K562 (cell line): Measurements from ENCODE around the gene EIF1. TPM values are rescaled to one million over a fixed set of nuclear protein-coding genes. Genes with fewer than 3 reads are reported as not detected.

ENCODE experiments used
- ATAC-seq: fragments of 200-7000 bp; cut with Tn5 transposase; 3 replicates; pipeline ENCODE4 v1.9.1; 2020; ENCODE audit warnings: moderate library complexity
- BruUV-seq: library from RNA; stranded (reverse); fragments of 400-500 nt; replicated peaks from 2 replicates; lab custom pipeline; 2021; lab: Mats Ljungman, UMichigan
- CTCF ChIA-PET: fragments of 300-600 bp; formaldehyde crosslinking; extraction: SDS; loops from one replicate; lab custom pipeline; 2021; ENCODE audit warnings: low intra/inter-chr PET ratio; lab: Yijun Ruan, JAX
- POLR2A ChIA-PET: fragments of 300-600, 350-650 bp; sonication (Branson Sonifier 250); formaldehyde crosslinking; extraction: SDS; loops from one replicate; lab custom pipeline; 2021; ENCODE audit warnings: antibody characterized with exemption, inconsistent platforms; lab: Yijun Ruan, JAX
- DNase-seq, 4 experiments: peaks; one replicate each; pipeline versions ENCODE4 v3.0.0 to v3.0.0-alpha.2; 2011 to 2018; ENCODE audit warnings: low spot score in 3 of 4, mixed read lengths in 3 of 4; ENCODE audit errors: extremely low read depth in 1 of 4
- FAIRE-seq: peaks from 2 replicates; lab custom pipeline; 2011; peaks lifted over from hg19 to GRCh38; lab: Jason Lieb, UNC
- H2AFZ ChIP-seq: 2 replicates; pipeline ENCODE4 v1.6.0; 2011; ENCODE audit warnings: low read depth, low read length, control low read depth, inconsistent platforms
- H3K27ac ChIP-seq: fragments of 200-600 bp; 3 replicates; pipeline ENCODE4 v1.8.0; 2011; ENCODE audit warnings: low read depth, mild to moderate bottlenecking, control low read depth, inconsistent platforms, low read length, moderate library complexity, mixed read lengths; ENCODE audit errors: extremely low read depth
- H3K27me3 ChIP-seq, 2 experiments: fragments of 300-600 bp in 1 of 2; 2 replicates in 1 of 2; 3 replicates in 1 of 2; pipeline versions ENCODE4 v1.6.0 to v1.8.0; 2011; ENCODE audit warnings: inconsistent platforms in 2 of 2, low read length in 2 of 2, mild to moderate bottlenecking in 1 of 2, mixed read lengths in 1 of 2, moderate library complexity in 1 of 2; ENCODE audit not compliant: control insufficient read depth in 2 of 2, insufficient read depth in 2 of 2
- H3K36me3 ChIP-seq: fragments of 300-600 bp; 3 replicates; pipeline ENCODE4 v1.8.0; 2011; ENCODE audit warnings: mild to moderate bottlenecking, low read length, inconsistent platforms; ENCODE audit not compliant: control insufficient read depth, insufficient read depth
- H3K4me1 ChIP-seq, 2 experiments: fragments of 200-600 bp in 1 of 2; replicated peaks in 1 of 2; 2 replicates in 1 of 2; 3 replicates in 1 of 2; pipeline versions ENCODE4 v1.5.1 to v1.8.0; 2011; ENCODE audit warnings: inconsistent platforms in 2 of 2, low read length in 2 of 2, mild to moderate bottlenecking in 1 of 2, mixed read lengths in 1 of 2, moderate library complexity in 1 of 2; ENCODE audit not compliant: control insufficient read depth in 2 of 2, insufficient read depth in 2 of 2
- H3K4me2 ChIP-seq: 2 replicates; pipeline ENCODE4 v1.6.1; 2011; ENCODE audit warnings: low read length, control low read depth, inconsistent platforms, mixed read lengths; ENCODE audit not compliant: insufficient read depth
- H3K4me3 ChIP-seq: fragments of 200-600 bp; sonication (generic), shearing (Covaris generic); 2 replicates; pipeline ENCODE4 v1.5.1; 2016; ENCODE audit warnings: control low read depth, inconsistent platforms
- H3K79me2 ChIP-seq: fragments of 200-600 bp; 3 replicates; pipeline ENCODE4 v1.8.0; 2011; ENCODE audit warnings: low read length, inconsistent platforms; ENCODE audit not compliant: control insufficient read depth, insufficient read depth
- H3K9ac ChIP-seq, 2 experiments: 2 replicates each; pipeline versions ENCODE4 v1.6.0 to v1.6.1; 2011; ENCODE audit warnings: low read depth in 2 of 2, low read length in 2 of 2, control low read depth in 1 of 2, inconsistent platforms in 1 of 2, mild to moderate bottlenecking in 1 of 2, mixed read lengths in 1 of 2; ENCODE audit not compliant: insufficient read depth in 1 of 2
- H3K9me1 ChIP-seq: one replicate; pipeline ENCODE4 v1.6.0; 2011; ENCODE audit warnings: inconsistent platforms, mild to moderate bottlenecking, low read length, moderate library complexity; ENCODE audit not compliant: control insufficient read depth, insufficient read depth
- H3K9me3 ChIP-seq: replicated peaks from 2 replicates; pipeline ENCODE4 v1.5.1; 2011; ENCODE audit warnings: low read depth, low read length, inconsistent platforms; ENCODE audit not compliant: control insufficient read depth, insufficient read depth
- H4K20me1 ChIP-seq: replicated peaks from 2 replicates; pipeline ENCODE4 v1.6.1; 2011; ENCODE audit warnings: low read length, inconsistent platforms, mixed read lengths; ENCODE audit not compliant: control insufficient read depth, insufficient read depth
- ATF7 ChIP-seq: fragments of 450-650 bp; IDR thresholded peaks from 2 replicates; pipeline ENCODE4 v1.7.1; 2014; ENCODE audit warnings: mild to moderate bottlenecking, moderate library complexity
- DPF2 ChIP-seq: fragments of 450-650 bp; IDR thresholded peaks from 2 replicates; pipeline ENCODE4 v1.6.1; 2016
- JUND ChIP-seq, 2 experiments: IDR thresholded peaks; 2 replicates in 1 of 2; 3 replicates in 1 of 2; pipeline ENCODE4 v1.6.1; 2011; ENCODE audit warnings: borderline replicate concordance in 2 of 2, low read depth in 2 of 2, low read length in 2 of 2, improper control_type of control experiment in 1 of 2, missing biosample characterization in 1 of 2, missing genetic modification characterization in 1 of 2, missing genetic modification reagents in 1 of 2
- NONO ChIP-seq, 2 experiments: fragments of 200-400 bp in 1 of 2; fragments of 450-650 bp in 1 of 2; formaldehyde crosslinking in 1 of 2; IDR thresholded peaks; 2 replicates each; pipeline ENCODE4 v1.6.1; 2017; ENCODE audit warnings: low read depth in 2 of 2, mild to moderate bottlenecking in 2 of 2, moderate library complexity in 2 of 2, low read length in 1 of 2
- NRF1 ChIP-seq, 2 experiments: fragments of 450-650 bp; IDR thresholded peaks in 1 of 2; conservative IDR thresholded peaks in 1 of 2; 2 replicates each; pipeline ENCODE4 v1.6.1; 2014; ENCODE audit warnings: mild to moderate bottlenecking in 2 of 2
- POLR2G ChIP-seq: fragments of 200-400 bp; formaldehyde crosslinking; IDR thresholded peaks from 2 replicates; pipeline ENCODE4 v1.6.1; 2017; ENCODE audit warnings: low read depth, mild to moderate bottlenecking, antibody characterized with exemption, low read length, moderate library complexity
- TFAM ChIP-seq: fragments of 250-450 bp; sonication (Bioruptor Pico); conservative IDR thresholded peaks from 2 replicates; pipeline ENCODE4 v1.5.0; 2021; ENCODE audit warnings: mild to moderate bottlenecking, moderate library complexity
- ZKSCAN3 ChIP-seq: fragments of 250-450 bp; sonication (Bioruptor Pico); IDR thresholded peaks from 2 replicates; pipeline ENCODE4 v1.4.0; 2020
- ZNF12 ChIP-seq: sonication (generic); formaldehyde crosslinking; IDR thresholded peaks from 2 replicates; pipeline ENCODE4 v1.4.0; 2020; ENCODE audit warnings: mild to moderate bottlenecking, missing genetic modification reagents
- ZNF347 ChIP-seq: fragments of 450-650 bp; formaldehyde crosslinking; IDR thresholded peaks from 2 replicates; pipeline ENCODE4 v1.4.0; 2020; ENCODE audit warnings: low read depth, mild to moderate bottlenecking, moderate library complexity
- ZNF785 ChIP-seq: fragments of 250-450 bp; sonication (Bioruptor Pico); IDR thresholded peaks from 2 replicates; pipeline ENCODE4 v1.4.0; 2020; ENCODE audit warnings: mild to moderate bottlenecking
- WGBS: fragments of 100-300 bp; shearing (Covaris generic); methylation state at CpG from one replicate; pipeline ENCODE4 v1.1.6; 2016; ENCODE audit warnings: low coverage, mixed read lengths; ENCODE audit not compliant: insufficient coverage; ENCODE audit errors: missing lambda C conversion rate; 5-methylcytosine and 5-hydroxymethylcytosine counted together
- in situ Hi-C: fragments of 300-500 bp; cut with MboI; formaldehyde crosslinking; loops from 4 replicates; pipeline ENCODE4 v1.15.0; 2018; ENCODE audit warnings: inconsistent platforms, mixed read lengths
- intact Hi-C: fragments of 100-400 bp; cut with micrococcal nuclease; formaldehyde crosslinking; loops from 2 replicates; pipeline ENCODE4 v1.14.2; 2022
- polyA plus RNA-seq, 8 experiments: library from polyadenylated mRNA; depleted of rRNA in 4 of 8; stranded (reverse) in 5 of 8; unstranded in 3 of 8; fragments of >200 nt; fragmentation: Nextera tagmentation in 2 of 8; fragmentation: Illumina TruSeq in 1 of 8; extraction: Ambion mirVana in 2 of 8; extraction: Trizol in 1 of 8; gene quantifications; 2 replicates each; pipeline versions ENCODE4 v1.2.1 to v1.2.3, GENCODE V29; 2011 to 2014; ENCODE audit warnings: inconsistent platforms in 1 of 8, missing spikeins in 1 of 8
- total RNA-seq, 7 experiments: library from RNA; depleted of rRNA in 6 of 7; stranded (reverse); fragments of >200 nt in 6 of 7; fragmentation: Illumina TruSeq in 2 of 7; extraction: Trizol in 2 of 7; gene quantifications; 2 replicates each; pipeline versions ENCODE4 v1.2.1 to v1.2.3, GENCODE V29; 2011 to 2021; ENCODE audit warnings: low replicate concordance in 1 of 7
- TF ChIP-seq, protein P1 (sequence below): fragments of 450-650 bp; IDR thresholded peaks from 2 replicates; pipeline ENCODE4 v1.7.0; 2016; ENCODE audit warnings: borderline replicate concordance
- TF ChIP-seq, protein P2 (sequence below): fragments of 450-650 bp; IDR thresholded peaks from 2 replicates; pipeline ENCODE4 v1.6.1; 2016; ENCODE audit warnings: borderline replicate concordance
- TF ChIP-seq, protein P3 (sequence below): fragments of 250-450 bp; sonication (Bioruptor Pico); IDR thresholded peaks from 2 replicates; pipeline ENCODE4 v1.5.0; 2020; ENCODE audit warnings: mild to moderate bottlenecking, borderline replicate concordance

Gene EIF1
- total and polyA plus RNA-seq, 9 of the 15 experiments (the other 6 are each of a cell fraction or from before 2014, with no cell fraction given), result 67.0 to 1,204 (median 320) TPM

DNA sequence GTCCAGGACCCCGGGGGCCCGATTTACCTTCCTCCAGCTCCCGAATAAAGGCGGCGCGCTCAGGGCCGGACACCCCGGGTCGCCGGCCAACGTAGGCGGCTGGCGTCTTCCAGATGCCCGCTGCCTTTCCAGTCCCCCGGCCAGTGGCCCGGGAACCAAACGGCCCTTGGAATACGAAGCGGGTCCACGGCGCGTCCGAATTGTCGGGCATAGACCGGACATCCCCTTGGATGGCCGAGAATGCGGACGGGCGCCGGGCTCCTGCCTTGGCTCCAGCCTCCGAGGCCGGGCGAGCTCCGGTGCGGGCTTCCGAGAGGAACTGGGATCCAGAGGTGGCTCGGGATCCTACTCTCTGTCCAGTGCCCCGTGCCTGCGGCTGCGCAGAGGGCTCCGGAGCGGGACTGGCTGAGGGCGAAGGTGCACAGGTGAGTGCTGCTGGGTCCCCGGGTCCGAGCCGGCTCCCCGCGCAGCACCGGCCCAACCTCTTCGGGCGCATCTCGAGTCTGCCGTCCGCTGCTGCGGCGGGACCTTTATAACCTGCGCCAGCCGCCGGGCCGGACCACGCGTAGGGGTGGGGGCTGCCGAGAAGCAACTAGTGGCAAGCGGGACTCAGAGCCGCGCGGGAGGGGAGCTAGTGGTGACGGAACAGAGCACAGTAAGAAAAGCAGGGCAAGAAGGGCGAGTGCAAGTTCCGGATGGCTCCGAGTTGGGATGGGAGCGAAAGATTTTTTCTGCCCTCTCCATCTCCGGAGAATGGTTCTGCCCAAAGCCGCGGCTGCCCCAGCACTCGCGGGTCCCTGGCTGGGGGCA is 45.7 kb downstream of the EIF1 start, which contains the start of gene HAP1:
HAP1 (minus strand) TSS at position 505 of the 810 bp plus-strand sequence; CDS start at position 496, 9 bp downstream.
- no peaks in the 10 kb centered on the region for H3K9me1 ChIP-seq
- H2AFZ ChIP-seq, result no peak within 1 kb of the TSS
- CTCF ChIA-PET, result no interaction called here
- intact Hi-C loops, result no loop called here
- no peak within 1 kb of the TSS for H3K4me2 ChIP-seq
- H3K4me3 ChIP-seq, result no peak within 1 kb of the TSS
- no peaks in the 10 kb centered on the region for H3K79me2 ChIP-seq
- H3K4me1 ChIP-seq, result peaks cover 4 to 20% of the 10 kb centered on the region in 2 experiments; a peak in 4 of 5 replicates
- FAIRE-seq (no peak), DNase-seq (no peak), ATAC-seq (no peak)
- WGBS, result 9% methylated on average over 55 of the region's 77 CpGs
- H3K27ac ChIP-seq, result no peak within 1 kb of the TSS
- no peaks in the 10 kb centered on the region; the same call in 1 of the 2 replicates for H4K20me1 ChIP-seq
- POLR2A ChIA-PET, result interaction anchor here (1.1 kb wide), 1 partner anchor 88 kb away, joined by 4 read pairs; no protein-coding TSS in a partner anchor
- in situ Hi-C loops, result loop anchor here (25.0 kb wide), 1 partner anchor 378 kb away; the partner anchor contains the start of genes DHX58, HSPB9 and KAT2A
- peaks cover 35 to 55% of the 10 kb centered on the region in 2 experiments for H3K27me3 ChIP-seq
- no peaks in the 10 kb centered on the region for H3K36me3 ChIP-seq
- no TSS peak for BruUV-seq
- no peak within 1 kb of the TSS; a peak in 1 of 4 replicates for H3K9ac ChIP-seq
- H3K9me3 ChIP-seq, result no peaks in the 10 kb centered on the region
- TF ChIP-seq JUND (IDR thresholded peaks at IDR 0.05; ENCODE audit: borderline replicate concordance, low read depth, low read length) (no peak), JUND (tag; IDR thresholded peaks at IDR 0.05; ENCODE audit: borderline replicate concordance, low read depth, low read length) (no peak), NRF1 (conservative IDR thresholded peaks at IDR 0.05 in 1 of 2, IDR thresholded peaks at IDR 0.05 in 1 of 2) (peak; percentile 55 to 61), TFAM (CRISPR knock-in tag) (no peak), DPF2 (no peak), POLR2G (peak; percentile 43; the same call in 1 of the 2 replicates), NONO (IDR thresholded peaks at IDR 0.05; ENCODE audit: low read depth in 2 of 2, low read length in 1 of 2) (peak in 1 of 2 experiments; percentile 68; a peak in 2 of 4 replicates), ZNF12 (CRISPR knock-in tag) (no peak), ZNF785 (no peak), ATF7 (peak; percentile 78), ZNF347 (no peak), ZKSCAN3 (CRISPR knock-in tag) (no peak)
- TF ChIP-seq, protein P1, sequence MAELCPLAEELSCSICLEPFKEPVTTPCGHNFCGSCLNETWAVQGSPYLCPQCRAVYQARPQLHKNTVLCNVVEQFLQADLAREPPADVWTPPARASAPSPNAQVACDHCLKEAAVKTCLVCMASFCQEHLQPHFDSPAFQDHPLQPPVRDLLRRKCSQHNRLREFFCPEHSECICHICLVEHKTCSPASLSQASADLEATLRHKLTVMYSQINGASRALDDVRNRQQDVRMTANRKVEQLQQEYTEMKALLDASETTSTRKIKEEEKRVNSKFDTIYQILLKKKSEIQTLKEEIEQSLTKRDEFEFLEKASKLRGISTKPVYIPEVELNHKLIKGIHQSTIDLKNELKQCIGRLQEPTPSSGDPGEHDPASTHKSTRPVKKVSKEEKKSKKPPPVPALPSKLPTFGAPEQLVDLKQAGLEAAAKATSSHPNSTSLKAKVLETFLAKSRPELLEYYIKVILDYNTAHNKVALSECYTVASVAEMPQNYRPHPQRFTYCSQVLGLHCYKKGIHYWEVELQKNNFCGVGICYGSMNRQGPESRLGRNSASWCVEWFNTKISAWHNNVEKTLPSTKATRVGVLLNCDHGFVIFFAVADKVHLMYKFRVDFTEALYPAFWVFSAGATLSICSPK, result no peak
- TF ChIP-seq, protein P2, sequence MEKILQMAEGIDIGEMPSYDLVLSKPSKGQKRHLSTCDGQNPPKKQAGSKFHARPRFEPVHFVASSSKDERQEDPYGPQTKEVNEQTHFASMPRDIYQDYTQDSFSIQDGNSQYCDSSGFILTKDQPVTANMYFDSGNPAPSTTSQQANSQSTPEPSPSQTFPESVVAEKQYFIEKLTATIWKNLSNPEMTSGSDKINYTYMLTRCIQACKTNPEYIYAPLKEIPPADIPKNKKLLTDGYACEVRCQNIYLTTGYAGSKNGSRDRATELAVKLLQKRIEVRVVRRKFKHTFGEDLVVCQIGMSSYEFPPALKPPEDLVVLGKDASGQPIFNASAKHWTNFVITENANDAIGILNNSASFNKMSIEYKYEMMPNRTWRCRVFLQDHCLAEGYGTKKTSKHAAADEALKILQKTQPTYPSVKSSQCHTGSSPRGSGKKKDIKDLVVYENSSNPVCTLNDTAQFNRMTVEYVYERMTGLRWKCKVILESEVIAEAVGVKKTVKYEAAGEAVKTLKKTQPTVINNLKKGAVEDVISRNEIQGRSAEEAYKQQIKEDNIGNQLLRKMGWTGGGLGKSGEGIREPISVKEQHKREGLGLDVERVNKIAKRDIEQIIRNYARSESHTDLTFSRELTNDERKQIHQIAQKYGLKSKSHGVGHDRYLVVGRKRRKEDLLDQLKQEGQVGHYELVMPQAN, result no peak
- TF ChIP-seq, protein P3, sequence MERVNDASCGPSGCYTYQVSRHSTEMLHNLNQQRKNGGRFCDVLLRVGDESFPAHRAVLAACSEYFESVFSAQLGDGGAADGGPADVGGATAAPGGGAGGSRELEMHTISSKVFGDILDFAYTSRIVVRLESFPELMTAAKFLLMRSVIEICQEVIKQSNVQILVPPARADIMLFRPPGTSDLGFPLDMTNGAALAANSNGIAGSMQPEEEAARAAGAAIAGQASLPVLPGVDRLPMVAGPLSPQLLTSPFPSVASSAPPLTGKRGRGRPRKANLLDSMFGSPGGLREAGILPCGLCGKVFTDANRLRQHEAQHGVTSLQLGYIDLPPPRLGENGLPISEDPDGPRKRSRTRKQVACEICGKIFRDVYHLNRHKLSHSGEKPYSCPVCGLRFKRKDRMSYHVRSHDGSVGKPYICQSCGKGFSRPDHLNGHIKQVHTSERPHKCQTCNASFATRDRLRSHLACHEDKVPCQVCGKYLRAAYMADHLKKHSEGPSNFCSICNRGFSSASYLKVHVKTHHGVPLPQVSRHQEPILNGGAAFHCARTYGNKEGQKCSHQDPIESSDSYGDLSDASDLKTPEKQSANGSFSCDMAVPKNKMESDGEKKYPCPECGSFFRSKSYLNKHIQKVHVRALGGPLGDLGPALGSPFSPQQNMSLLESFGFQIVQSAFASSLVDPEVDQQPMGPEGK, result no peak
